ENCODE results near the gene ZNF444. TPM values are rescaled to one million over a fixed set of nuclear protein-coding genes. Genes with fewer than 3 reads are reported as not detected.

The ZNF444 gene
- total and polyA plus RNA-seq, 10 donors, result 17.0 to 35.1 (median 22.8) TPM

- no peak for TF ChIP-seq POLR2A (IDR thresholded peaks at IDR 0.05)
- TF ChIP-seq POLR2AphosphoS5 (IDR thresholded peaks at IDR 0.05), result no peak
- TF ChIP-seq CTCF (IDR thresholded peaks at IDR 0.05 in 8 of 11, conservative IDR thresholded peaks at IDR 0.05 in 3 of 11), result no peak
- Histone ChIP-seq H3K36me3 (peaks cover 0 to 31% (median 16%) of the 10 kb centered on the region in 6 donors), H3K9me3 (no peaks in the 10 kb centered on the region), H3K4me1 (peaks cover 10 to 52% (median 28%) of the 10 kb centered on the region in 6 donors), H3K4me3 (no peak overlapping the region), H3K27ac (no peak overlapping the region), H3K27me3 (replicated peaks in 1 of 7) (no peaks in the 10 kb centered on the region)
- intact Hi-C loops (cut with DNase I; ENCODE audit: low total_unique reads), result no loop called here
- DNase-seq, result no peak
- 88 to 94% (median 90%) methylated on average over 4 of the region's 4 CpGs for WGBS, 5 donors
These were observed 1.9 kb downstream of the ZNF444 start for GRCh38 chr19:56142897-56143434.

- Histone ChIP-seq H3K4me1 (peaks cover 10 to 40% (median 23%) of the 10 kb centered on the region in 6 donors), H3K4me3 (no peak overlapping the region), H3K9me3 (no peaks in the 10 kb centered on the region), H3K36me3 (peaks cover 0 to 42% (median 25%) of the 10 kb centered on the region in 6 donors), H3K27me3 (replicated peaks in 1 of 7) (no peaks in the 10 kb centered on the region), H3K27ac (no peak overlapping the region)
- intact Hi-C loops (cut with DNase I; ENCODE audit: low total_unique reads), result no loop called here
- TF ChIP-seq CTCF (IDR thresholded peaks at IDR 0.05 in 8 of 11, conservative IDR thresholded peaks at IDR 0.05 in 3 of 11) (no peak), POLR2A (IDR thresholded peaks at IDR 0.05) (no peak), POLR2AphosphoS5 (IDR thresholded peaks at IDR 0.05) (no peak)
- DNase-seq, result no peak
- 33 to 55% (median 36%) methylated on average over 6 of the region's 6 CpGs for WGBS, 5 donors
These were observed 3.3 kb downstream of the ZNF444 start for GRCh38 chr19:56144376-56144775.

GRCh38 chr19:56144831-56145230 is 3.7 kb downstream of the ZNF444 start:
- Histone ChIP-seq H3K4me3 (no peak overlapping the region), H3K36me3 (peaks cover 0 to 47% (median 25%) of the 10 kb centered on the region in 6 donors), H3K4me1 (peaks cover 10 to 35% (median 20%) of the 10 kb centered on the region in 6 donors), H3K27me3 (replicated peaks in 1 of 7) (no peaks in the 10 kb centered on the region), H3K9me3 (no peaks in the 10 kb centered on the region), H3K27ac (no peak overlapping the region)
- TF ChIP-seq CTCF (IDR thresholded peaks at IDR 0.05 in 8 of 11, conservative IDR thresholded peaks at IDR 0.05 in 3 of 11), result no peak
- WGBS, 5 donors, result 82 to 99% (median 92%) methylated on average over 9 to 12 of the region's 12 CpGs
- DNase-seq, result no peak
- intact Hi-C loops (cut with DNase I; ENCODE audit: low total_unique reads), result no loop called here

- H3K27ac ChIP-seq, result no peak overlapping the region
- H3K4me3 ChIP-seq, result no peak overlapping the region
- WGBS, 5 donors, result 88 to 97% (median 93%) methylated on average over 8 to 10 of the region's 10 CpGs
- H3K27me3 ChIP-seq (replicated peaks in 1 of 7), result no peaks in the 10 kb centered on the region
- TF ChIP-seq CTCF (IDR thresholded peaks at IDR 0.05 in 8 of 11, conservative IDR thresholded peaks at IDR 0.05 in 3 of 11), result no peak
- intact Hi-C loops (cut with DNase I; ENCODE audit: low total_unique reads), result no loop called here
- peaks cover 6 to 29% (median 14%) of the 10 kb centered on the region in 6 donors for H3K4me1 ChIP-seq
- H3K36me3 ChIP-seq, result peaks cover 0 to 54% (median 25%) of the 10 kb centered on the region in 6 donors
- no peak for DNase-seq
- H3K9me3 ChIP-seq, result no peaks in the 10 kb centered on the region
These were observed 4.6 kb downstream of the ZNF444 start for GRCh38 chr19:56145698-56146097.
